Hematopoietic multipotent progenitor cell treated with erythropoietin and hydrocortisone succinate and interleukin-3 and kit ligand, for 15 days (in vitro differentiated cells): ENCODE measurements around the gene RNF220.

Source experiments
- DNase-seq: peaks from one replicate; pipeline ENCODE4 v3.0.0-alpha.2; 2015; ENCODE audit warnings: low spot score

The RNF220 gene

DNA sequence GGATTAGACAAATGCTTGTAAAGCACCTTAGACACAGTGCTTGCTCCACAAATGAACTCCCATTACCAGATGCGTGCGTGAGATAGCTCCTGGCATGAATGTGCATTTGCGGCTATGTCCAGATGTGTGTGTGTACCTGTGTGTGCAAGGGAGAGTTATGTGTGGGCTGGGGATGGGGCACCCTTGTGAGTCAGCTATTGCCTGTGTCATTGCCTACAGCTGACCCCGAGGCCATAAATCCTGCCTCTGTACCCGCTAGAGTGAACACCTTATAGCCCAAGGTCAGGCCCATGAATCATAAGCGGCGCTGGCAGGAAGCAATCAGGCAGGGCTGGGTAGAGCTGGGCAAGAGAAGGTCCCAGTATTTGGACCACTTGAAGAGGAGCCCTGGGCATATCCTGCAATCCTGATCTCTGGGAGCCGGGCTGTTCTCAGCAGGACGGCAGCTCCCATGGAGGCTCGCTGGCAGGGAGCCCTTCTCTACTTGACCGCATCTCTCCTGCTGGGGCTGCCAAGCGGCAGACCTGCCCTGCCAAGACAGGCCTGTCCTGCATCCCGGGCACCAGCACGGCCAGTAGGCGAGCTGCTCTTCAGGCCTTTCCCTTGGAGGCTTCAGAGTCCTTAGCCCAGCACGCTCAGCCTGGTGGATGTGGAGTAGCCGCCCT is 182.9 kb downstream of the RNF220 start:
- DNase-seq, result no peak

DNA sequence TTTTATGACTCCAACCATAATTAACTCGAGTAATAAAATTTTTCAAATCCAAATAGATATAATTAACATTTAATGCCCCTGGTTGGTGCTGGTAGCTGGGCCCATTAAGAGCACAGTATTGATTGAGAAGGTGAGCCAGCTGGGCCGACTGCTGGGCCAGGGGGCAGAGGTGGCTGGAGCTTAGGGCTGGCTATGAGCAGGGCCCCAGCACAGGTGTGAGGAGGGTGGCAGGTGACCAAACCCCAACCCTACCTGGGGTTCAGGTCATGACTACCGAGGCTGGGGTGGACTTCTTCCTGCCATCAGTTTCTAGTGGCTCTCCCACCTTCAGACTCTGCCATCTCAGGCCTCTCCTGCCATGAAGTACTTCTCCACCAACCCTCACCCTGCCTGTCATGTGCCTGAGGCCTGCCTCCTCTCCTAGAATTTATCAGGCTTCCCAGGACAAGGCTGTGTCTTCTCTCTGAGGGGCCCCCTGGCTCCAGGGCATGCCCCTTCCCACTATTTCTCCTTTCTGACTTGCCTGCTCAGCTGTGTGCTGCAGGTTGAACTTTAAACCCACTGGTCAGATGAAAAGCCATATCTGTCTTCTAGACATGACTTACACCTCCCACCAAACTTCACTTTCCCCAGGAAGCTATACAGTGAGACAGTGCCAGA is 183.6 kb downstream of the RNF220 start:
- DNase-seq, result no peak

DNA sequence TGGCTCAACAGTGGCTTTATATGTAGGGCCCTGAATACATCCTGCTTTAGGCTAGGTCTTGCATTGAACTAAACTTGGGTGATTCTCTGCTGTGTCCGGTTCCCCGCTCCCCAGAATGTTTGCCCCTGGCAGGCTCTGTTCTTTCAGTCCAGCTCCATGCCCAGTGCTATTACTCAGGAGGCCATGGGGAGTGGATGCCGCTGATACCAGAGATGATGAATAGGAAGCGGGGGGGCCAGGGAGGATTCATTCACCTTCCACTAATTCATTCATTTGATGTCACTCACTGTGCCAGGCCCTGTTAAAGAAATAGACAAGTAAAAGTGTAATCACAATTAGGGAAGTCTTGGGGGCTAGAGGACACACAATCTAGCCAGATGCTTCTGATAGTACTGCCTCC is 185.4 kb downstream of the RNF220 start:
- no peak for DNase-seq

DNA sequence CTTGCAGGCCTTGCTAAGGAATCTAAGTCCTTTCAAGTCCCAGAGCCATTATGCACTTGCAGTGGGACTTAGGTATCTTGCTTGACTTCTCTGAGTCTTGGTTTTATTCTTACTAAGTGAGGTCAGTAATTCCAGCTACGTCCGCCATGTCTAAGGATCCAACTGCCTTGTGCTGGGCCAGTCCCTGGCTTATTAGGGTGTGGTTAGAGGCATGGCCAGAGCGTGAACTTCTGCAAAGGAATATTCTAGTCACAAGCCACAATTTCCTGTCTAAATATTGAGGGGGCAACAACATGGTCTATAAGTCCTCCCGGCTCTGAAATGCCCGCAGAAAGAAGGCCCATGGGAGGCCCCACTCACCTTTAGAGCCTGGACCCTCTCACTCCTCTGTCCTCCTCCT is 186.3 kb downstream of the RNF220 start:
- DNase-seq, result no peak

DNA sequence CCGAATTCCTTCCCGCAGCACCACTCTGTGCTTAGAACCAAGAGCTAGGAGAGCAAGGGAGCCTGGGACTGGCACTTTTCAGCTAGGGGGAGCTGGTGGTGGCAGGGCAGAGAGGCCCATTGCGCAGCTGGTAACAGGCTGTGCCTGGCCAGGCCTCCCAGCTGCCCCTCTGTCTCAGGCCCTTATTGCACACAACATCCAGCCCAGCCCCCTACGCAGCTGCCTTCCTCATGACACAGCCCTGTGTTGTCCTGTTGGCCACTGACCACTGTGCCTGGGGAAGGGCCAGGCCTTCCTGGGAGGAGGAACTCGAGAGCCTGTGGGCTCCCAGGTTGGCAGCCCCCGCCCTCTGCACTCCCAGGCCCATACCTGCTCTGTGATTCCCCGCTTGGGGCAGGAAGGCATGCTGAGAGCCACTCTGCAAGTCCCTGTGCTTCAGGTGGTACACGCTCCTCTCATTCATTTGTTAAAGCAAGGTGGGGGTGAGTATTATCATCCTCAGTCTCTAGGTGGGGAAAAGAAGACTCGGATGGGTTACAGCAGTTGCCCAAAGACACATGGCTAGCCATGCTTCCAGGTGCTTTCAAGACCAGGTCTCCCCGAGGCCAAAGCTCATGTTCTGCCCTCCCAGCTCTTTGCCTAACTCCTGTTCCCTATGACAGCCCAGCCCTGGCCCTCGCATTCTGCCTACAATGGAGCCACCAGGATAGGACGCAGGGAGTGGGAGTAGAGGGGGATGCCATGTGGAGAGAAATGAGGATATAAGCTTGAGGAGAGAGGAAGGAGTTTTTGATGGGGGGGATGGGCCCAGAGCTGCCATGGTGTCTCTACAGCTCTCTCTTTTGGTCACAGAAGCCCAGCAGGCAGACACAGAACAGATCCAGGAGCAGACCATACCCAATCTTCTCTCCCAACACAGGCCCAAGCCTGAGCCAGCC is 187.4 kb downstream of the RNF220 start:
- DNase-seq, result no peak

DNA sequence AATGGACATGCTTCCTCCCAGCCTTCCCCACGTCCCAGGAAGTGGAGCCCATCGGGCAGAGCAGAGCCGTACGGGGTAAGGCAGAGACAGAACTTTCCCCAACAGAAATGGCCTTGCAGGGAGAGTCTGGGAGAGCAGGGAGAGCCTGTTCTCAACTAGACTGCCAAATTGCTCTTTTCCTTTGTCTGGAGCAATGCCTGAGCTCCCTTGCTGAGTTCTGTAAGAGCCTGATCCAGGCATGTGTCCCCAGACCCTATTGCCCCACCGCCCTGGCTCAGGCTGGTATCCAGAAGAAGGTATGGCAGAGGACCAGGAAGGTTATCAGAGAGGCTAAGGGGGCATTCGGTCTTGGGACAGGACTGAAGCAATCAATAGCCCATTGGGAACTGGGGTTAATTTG is 189.3 kb downstream of the RNF220 start:
- no peak for DNase-seq

DNA sequence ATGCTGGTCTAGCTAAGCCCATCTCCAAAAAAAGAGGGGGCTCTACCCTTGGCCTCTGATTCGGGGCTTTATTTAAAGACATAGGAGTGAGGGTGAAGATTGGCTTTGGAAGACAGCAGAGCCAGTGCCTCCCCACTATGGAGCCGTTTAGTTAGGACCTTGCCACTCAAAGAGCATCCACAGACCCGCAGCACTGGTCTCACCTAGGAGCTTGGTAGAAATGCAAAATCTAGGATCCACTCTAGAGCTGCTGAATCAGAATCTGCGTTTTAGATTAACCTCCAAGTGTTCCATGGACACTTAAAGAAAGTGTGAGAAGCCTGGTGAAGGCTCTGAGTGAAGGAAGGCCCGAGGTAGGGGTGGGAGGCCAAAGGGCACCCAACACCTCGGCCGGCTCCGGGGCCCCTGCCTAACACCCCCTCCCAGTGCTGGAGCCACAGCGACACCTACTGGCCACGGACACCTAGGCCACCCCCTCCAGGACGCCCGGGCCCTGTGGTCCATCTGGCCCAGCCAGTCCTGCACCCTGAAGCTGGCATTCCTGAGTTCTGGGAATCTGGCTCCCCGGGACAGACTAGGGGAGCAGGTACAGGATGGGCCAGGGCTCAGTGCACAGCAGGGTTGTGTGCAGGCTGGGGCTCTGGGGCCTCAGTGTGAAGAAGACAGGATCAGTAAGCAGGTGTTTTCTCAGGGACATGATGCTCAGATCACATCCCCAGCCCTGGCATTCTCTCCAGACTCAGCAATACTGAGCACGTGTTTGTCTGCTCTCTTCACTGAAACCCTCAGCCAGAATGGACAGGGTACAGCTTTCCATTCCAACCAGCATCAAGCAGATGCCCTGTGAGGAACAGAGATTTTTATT is 190.0 kb downstream of the RNF220 start:
- peak; percentile 77 for DNase-seq

DNA sequence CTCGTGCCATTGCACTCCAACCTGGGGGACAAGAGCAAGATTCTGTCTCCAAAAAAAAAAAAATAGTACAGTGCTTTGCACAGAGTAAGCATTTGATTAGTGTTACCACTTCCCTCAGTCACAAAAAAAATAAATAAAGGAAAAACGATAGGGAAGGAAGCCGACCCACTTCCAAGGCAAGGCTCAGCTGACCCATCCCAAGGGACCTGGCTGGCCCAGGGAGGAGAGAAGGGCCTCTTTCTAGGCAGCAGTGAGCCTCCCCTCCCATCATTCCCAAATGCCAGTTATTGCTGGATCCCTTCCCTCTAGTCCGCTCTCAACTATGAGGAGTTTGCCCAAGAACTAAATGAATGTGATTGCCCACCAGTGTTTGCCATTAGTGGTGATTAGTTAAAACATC is 191.5 kb downstream of the RNF220 start:
- DNase-seq, result no peak

DNA sequence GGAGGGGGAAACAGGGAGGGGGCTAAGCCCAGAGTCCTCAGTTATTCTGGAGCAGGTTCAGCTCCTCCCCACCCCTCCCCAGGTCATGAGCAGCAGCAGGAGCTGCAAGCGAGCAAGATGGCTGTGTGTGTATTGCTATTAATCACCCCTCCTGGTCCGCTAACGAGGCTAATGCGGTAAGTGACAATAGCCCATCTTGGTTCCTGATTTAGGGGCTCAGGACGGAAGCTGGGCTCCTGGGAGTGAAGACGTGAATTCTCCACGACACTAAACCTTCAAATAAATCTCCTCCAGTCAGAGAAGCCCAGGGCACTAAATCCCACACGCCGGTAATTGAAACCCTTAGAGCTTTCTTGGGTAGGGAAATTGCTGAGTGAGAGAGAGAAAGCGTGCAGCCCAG is 193.1 kb downstream of the RNF220 start:
- DNase-seq, result no peak

DNA sequence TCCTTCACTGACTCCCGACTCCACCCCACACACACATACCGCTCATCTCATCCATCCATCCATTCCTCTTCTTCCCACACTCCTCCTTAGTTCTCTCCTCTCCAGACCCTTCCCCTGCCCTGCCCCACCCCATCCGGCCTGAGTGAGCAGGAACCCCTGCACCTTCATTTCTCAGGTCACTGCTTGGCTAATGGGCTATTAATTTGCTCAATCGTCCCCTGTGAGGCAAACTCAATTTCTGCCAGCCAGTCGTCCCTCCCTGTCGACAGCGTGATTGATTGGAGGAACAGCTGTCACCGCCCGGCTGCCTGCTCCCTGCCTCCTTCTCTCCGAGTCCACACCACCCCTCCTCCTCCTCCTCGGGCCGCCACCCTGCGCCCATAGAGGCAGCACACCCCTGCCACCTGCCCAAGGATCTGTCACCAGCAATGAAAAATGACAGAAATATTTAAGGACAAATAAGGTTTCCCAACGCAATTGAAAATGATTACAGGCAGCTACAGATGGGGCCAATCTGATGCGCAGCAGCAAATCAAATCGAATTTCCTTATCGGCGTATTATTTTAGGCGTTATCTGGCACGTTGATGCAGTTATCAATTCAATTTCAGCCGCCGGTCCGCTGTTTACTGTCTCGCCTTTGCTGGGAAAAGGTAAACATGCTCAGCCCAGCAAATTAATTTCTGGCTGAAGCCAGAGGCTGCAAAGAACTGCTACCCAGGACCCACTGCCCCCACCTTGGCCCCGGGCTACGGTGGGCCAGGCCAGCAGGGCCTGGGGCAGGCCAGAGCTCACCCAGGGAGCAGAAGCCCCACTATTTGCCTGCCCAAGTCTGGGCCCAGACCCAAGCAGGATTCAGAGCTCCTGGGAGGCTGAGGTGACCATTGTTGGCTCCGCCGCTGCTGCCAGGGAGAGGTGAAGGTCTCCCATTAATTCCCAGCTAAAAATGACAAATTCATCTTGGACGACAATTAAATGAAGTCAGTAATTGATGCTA is 197.9 kb downstream of the RNF220 start:
- no peak for DNase-seq

DNA sequence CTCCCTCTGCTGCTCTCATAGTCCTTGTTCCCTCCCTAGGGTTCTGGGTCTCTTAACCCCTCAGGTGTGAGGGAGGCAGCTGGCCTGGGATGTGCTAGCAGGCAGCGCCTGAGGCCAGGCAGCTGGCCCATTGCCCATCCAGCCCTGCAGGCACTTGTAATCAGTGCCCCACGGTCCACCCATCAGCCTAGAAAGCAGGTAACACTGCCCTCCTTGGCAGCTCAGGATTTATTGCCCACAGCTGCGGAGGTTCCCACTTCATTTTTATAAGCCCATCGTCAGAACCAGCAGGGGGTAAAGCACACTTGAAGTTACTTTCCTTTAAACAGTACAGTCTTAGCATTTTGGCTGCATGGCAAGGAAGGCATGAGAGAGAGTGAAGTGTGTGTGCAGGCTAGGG is 198.7 kb downstream of the RNF220 start:
- DNase-seq, result no peak

DNA sequence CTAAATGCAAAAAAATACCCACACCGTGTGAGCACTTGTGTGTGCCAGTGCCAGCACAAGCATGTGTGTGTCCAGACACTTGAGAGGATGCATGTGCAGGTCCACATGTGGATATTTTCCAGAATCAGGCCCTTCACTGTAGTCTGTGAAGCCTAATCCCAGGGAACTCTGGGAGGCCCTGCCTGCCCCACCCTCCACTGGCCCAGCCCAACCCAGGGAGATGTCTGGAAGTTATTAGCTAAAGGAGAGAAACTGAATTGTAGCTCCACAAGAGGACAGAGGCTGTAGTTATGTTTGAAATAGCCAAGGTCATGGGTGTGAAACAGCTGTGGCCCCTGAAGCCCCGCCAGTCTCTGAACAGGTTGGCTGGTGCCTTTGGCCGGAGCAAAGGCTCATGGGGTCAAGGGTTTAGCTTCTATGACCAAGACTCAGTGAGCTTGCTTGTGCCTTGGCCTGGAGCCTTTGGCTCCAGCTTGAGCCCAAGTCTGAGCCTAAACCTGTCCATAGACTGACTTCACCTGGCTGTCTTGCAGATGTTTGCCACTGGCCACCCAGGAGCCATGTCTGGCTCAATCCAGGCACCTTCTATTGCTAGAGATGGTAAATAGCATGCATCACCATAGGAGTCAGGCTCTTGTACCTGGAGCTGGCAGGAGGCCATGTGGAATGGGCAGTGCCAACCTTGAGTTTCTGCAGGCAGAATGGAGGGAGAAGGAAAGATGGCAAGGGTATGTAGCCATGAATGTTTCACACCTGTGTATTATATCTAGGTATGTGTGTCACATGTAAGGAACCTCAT is 199.3 kb downstream of the RNF220 start:
- no peak for DNase-seq

DNA sequence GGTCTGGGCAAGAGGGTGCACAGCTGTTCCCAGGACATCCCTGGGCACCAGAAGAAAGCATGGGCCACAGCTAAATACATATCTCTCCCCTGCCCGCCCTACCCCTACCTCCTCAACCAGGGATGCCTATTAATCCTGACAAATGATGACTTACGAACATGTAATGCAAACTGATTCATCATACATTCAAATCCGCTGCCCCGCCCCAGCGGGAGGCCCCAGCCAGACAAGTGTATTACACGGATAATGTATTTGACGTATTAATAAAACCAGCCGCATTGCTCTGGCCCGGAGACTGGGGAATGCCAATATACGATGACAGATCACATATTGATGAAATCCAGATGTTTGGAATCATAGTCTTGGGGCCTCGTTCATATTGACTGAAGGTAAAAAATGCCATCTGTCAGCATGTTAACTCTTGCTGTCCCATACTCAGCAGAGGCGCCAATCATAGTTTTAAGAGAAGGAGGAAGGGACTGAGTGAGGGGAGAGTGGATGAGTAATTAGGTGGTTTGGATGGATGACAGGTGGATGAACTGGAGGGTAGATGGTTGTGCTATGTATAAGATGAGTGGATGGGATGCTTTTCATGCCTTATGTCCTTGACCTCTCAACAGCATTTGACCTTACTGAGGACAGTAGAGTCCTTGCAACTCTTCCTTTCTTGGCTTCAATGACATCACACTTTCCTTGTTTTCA is 201.0 kb downstream of the RNF220 start:
- no peak for DNase-seq

DNA sequence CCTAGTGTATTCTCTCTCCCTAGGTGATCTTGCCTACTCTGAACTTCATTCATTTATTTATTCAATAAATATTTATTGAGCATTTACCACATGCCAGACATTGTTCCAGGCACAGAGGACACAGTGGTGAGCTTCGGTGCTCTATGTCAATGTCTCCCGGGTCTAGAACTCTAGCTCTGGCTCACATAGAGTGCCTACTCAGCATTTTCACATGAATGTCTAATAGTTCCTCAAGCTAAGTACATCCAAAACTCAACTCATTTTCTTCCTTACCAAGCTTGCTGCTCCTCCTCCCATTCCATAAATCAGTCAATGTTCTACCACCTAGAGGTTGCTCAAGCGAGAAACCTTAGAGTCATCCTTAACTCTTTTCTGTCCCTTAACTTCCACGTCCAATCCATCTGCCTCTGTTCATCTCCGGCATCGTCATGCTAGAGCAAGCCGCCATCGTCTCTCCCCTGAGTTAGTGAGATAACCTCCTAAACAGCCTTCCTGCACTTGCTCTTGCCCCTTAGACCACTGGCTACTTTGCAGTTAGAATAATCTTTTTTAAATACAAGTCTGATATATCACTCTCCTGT is 201.7 kb downstream of the RNF220 start:
- no peak for DNase-seq

DNA sequence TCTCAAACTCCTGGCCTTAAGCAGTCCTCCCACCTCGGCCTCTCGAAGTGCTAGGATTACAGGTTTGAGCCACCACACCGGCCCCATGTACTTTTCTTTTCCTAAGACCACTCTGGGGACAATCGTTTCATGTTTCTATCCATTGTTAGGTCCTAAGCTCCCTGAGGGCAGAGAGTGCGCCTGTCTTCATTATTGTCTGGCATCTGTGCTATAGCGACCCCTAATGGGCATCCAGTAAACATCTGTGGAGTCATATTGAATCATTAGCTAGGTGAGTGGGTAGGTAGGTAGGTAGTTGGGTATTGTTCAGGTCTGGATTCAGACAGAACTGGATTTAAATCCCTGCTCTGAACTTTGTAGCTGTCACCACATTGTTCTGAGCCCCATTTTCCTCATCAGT is 203.1 kb downstream of the RNF220 start:
- peak; percentile 21 for DNase-seq

DNA sequence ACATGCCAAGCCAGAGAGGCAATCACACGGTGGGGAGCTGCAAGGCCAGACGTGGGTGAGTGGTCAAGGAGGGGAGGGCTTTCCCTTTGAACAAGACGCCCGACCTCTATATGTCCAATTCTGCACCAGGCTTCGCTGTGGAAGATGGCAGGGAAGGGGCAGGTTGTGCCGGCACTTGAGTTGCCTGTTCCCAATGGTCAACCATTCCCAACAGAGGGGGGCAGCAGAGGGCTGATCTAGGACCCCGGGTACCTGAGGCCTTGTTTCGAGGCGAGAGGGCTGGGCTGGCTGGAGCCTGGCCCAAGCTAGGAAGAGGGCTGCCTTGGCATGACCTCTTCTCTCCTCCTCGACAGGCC is 204.3 kb downstream of the RNF220 start:
- peak; percentile 75 for DNase-seq

DNA sequence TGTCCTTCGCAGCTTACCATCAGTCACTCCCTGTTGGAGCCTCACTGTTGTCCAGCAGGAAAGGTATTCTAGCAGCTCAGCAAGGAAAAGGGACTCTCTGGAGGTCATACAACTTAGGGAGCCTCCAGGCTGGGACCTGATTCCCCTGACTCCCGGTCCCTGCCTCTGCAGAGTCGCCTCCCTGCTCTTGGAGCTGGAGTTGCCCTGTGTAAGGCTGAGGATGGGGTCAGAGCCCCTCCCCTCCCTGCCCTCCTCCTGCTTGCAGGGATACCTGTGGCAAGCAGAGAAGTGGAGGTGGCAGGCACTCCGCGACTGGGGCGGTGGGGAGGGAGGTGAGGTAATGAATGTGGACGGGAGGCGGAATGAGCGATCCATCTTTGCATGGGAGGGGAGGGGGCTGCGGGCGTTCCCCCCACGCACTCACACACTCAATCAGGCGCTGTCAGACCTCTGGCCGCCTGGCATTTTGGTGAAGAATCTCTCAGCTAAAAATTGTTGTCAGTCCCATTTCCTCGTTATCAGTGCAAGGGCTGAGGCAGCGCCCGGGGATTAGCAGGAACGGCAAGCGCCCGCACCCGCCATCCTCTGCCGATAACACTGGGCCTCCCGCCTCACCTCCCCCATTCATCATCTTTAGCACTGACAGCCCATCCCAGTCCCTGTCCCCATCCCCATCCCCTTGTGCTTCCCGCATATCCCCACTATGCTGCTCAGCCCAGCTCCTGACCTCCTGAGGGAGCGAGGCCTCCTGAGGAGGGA is 204.9 kb downstream of the RNF220 start:
- peak; percentile 27 for DNase-seq

DNA sequence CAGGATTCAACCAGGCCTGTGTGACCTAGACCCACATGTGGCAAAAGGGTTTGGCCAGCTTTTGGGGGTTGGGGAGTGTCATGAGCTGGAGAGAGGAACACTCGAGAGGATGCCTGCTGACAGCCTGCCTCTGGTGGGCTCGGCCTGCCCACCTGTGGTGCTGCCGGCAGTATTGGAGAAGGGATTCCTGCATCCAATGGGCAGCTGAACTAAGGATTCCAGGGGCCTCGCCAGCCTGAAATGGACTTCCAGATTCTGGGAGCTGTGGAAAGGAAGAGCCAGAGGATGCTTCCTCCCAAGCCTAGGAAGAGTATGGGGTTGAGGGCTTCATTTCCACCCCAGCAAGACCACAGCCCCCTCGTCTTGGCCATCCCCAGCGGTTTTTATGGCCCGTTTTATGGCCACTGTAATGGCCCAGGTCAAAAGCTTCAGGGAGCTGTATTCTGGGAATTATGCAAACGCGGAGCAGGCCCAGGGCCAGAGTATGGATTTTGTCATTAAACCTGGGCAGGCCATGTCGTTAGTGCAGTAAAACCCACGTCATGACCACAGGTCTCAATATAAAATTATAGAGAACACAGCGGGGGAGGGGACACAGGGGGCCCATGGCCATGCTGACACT is 205.6 kb downstream of the RNF220 start:
- DNase-seq, result no peak
